WI38 (cell line): Measurements from ENCODE around the gene FMN2.

Experiments used
- H3K4me3 ChIP-seq: 2 replicates; pipeline ENCODE4 v1.5.1; 2011; ENCODE audit warnings: low read depth, mild to moderate bottlenecking, control low read depth, low read length
- TF ChIP-seq, protein P1 (sequence below): IDR thresholded peaks from 2 replicates; pipeline ENCODE4 v1.5.1; 2012; ENCODE audit warnings: low read depth, mild to moderate bottlenecking, control low read depth, low read length

The FMN2 gene

DNA sequence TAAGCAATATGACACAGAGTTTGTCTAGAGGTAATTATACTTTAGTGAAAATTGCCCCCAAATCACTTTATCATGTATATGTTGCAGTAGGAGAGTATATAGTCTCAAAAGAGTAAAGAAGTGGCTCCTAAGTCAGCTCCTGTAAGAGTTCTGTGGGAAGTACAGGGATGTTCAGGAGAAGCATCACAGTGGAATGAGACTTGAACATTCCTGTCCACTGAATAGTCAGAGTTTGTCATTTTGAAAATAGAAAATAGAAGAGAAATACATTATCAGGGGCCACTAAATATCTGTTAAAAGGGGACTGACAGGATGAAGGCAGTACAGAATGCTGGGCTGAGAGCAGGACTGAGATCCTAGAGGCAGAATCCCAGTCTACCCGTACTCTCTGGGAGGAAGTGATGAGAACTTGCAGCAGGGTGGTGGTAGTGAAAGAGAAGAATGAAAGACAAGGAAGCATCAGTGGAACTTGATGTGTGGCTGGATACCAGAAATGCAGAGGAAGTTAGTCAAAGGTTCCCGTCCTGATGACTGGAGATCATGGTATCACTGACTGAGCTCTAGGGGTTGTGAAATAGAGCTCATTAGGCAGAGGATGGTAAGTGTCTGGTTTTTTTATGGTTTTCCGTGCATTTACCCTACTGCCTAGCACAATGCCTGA lies 153.4 kb downstream of the FMN2 start:
- TF ChIP-seq, protein P1, sequence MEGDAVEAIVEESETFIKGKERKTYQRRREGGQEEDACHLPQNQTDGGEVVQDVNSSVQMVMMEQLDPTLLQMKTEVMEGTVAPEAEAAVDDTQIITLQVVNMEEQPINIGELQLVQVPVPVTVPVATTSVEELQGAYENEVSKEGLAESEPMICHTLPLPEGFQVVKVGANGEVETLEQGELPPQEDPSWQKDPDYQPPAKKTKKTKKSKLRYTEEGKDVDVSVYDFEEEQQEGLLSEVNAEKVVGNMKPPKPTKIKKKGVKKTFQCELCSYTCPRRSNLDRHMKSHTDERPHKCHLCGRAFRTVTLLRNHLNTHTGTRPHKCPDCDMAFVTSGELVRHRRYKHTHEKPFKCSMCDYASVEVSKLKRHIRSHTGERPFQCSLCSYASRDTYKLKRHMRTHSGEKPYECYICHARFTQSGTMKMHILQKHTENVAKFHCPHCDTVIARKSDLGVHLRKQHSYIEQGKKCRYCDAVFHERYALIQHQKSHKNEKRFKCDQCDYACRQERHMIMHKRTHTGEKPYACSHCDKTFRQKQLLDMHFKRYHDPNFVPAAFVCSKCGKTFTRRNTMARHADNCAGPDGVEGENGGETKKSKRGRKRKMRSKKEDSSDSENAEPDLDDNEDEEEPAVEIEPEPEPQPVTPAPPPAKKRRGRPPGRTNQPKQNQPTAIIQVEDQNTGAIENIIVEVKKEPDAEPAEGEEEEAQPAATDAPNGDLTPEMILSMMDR = no peak
- H3K4me3 ChIP-seq = peak overlapping the region; percentile 17; the same call in 1 of the 2 replicates

DNA sequence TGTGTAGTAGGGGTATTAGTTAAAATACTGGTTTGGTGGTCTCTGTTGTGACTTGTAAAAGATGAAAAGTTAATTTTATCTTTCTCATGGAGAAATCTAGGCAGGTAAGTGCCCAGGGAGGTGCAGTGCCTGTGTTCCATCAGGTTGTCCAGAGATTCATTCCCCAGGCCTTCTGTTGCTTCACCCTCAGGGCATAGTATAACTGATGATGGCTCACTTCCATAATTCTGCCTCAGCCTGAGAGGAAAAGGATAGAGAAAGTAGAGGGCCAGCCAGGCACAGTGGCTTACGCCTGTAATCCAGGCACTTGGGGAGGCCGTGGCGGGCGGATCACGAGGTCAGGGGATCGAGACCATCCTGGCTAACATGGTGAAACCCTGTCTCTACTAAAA lies 153.9 kb downstream of the FMN2 start:
- TF ChIP-seq, protein P1 = no peak
- H3K4me3 ChIP-seq = no peak overlapping the region

DNA sequence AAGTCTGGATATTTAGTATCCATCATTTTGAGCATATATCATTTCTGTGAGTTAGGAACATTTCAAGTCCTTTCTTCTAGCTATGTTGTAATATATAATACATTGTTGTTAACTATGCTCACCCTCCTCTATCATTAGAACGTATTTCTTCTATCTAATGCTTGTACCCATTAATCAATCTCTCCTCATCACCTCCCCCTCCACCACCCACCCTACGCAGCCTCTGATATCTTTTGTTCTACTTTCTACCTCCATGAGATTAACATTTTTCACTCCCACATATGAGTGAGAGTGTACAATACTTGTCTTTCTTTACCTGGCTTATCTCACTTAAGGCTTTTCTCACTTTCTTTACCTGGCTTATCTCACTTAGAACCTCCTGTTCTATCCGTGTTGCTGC lies 156.2 kb downstream of the FMN2 start:
- H3K4me3 ChIP-seq = no peak overlapping the region
- TF ChIP-seq, protein P1 = no peak

DNA sequence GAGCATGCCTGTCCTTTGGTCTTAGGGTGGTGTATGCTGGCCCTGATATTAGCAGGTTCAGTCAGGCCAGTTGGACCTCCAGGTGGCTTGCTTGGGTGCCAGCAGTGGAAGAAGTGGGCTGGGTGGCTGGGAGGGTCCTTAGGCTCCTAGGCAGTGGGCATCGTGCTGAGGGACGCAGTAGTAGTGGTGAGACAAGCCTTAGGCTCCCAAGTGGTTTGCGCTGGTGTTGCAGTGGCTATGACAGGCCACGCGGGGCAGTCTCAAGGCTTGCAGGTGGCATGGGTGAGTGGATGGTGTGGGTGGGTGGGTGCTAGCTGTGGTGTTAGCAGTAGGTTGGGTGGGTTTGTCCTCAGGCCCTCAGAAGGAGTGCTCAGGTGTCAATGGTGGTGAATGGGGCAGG lies 162.3 kb downstream of the FMN2 start:
- TF ChIP-seq, protein P1 = no peak
- no peak overlapping the region for H3K4me3 ChIP-seq

DNA sequence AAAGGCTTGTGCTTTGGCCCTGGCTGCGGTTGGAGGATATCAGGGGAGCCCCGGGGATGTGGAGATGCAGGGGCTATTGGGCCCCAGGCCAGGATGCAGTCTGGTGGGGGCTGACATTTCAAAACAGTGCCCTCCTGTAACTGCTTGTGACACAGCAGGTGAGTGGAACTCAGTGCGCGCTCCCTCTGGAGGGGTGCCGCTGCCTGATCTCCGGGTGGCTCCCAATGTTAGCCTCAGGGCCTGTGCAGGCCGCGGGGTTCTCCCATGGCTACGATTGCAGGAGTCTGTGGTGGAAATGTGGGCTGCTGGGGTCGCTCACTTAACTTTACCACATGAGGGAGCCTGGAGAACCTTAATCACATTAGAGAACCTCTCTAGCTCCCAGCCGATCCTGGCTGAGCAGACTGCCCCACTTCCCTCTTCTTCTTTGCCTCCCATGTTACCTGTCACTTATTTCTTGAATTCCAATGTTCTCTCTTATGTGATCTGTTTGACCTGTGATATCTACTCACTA lies 163.2 kb downstream of the FMN2 start:
- TF ChIP-seq, protein P1 = no peak
- H3K4me3 ChIP-seq = no peak overlapping the region

DNA sequence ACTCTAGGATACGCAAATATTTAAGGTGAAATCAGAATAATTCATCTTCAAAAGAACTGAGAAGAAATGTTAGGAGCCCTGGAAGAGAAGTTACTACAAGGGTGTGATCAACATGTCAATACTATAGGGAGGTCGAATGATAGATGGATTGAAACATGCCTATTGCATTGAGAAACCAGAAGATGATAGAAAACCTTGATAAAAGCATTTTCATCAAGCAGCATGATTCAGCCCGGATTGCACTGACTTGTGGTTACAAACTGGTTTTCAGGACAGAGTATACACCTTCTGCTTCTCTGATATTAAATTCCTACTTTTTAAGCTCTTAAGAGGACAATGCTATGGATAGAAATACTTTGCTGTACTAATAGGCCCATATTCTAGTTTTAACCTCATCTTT lies 164.2 kb downstream of the FMN2 start:
- TF ChIP-seq, protein P1 = no peak
- no peak overlapping the region for H3K4me3 ChIP-seq

DNA sequence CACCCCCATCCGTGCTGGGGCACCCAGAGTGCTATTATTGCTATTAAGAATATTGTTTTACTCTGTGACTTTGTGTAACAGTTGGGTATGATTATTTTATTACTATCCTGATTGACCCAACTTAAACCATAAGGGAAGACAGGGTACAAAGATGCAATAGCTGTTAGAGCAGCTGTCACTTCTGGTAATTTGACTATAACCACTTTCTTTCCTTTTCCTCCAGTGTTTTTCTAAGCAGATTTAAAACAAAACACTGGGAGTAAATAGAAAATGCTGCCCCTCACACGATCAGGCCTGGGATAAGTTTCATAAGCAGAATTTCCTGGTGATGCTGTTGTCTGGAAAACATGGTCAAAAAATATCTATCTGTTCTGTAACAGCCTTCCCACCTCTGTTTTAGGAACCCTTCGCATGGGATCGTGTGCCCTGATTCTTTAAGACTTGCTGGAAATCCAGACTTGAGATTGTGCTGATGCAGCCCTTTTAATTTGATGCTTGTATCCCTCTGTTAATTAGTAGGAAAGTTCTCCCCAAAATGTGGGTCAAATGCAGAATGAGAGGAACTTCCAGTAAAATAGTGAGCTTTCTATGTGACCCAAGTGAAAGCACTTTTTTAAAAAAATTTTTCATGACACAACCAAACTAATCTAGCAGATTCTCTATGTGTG lies 165.3 kb downstream of the FMN2 start:
- no peak overlapping the region for H3K4me3 ChIP-seq
- TF ChIP-seq, protein P1 = no peak
